GM03348 (cell line): ENCODE data around the gene SLC45A2.
"Not testable (repeated sequence)": the region's sequence is repeated elsewhere in the genome, so short reads cannot be mapped to it uniquely, and the experiment has no call there.

Experiments
- DNase-seq: peaks from one replicate; pipeline ENCODE4 v3.0.0; 2012; ENCODE audit warnings: low spot score

The SLC45A2 gene

GRCh38 chr5:33984671-33985124 is at the start of gene SLC45A2:
TSS of gene SLC45A2 (minus strand) at chr5:33984693. CDS start at chr5:33984583, 110 bp downstream.
- no peak for DNase-seq

GRCh38 chr5:34031966-34032365 is 47.5 kb upstream of the SLC45A2 start:
- no peak for DNase-seq

- DNase-seq: no peak
Observed at GRCh38 chr5:34031117-34031516, 46.6 kb upstream of the SLC45A2 start.

GRCh38 chr5:34030585-34030984 is 46.1 kb upstream of the SLC45A2 start:
- not testable (repeated sequence) for DNase-seq

GRCh38 chr5:34030048-34030447 is 45.6 kb upstream of the SLC45A2 start:
- DNase-seq: no peak

- DNase-seq: no peak
Observed at GRCh38 chr5:34028349-34028748, 43.9 kb upstream of the SLC45A2 start.

- no peak for DNase-seq
Observed at GRCh38 chr5:34026089-34026761, 41.7 kb upstream of the SLC45A2 start.

- DNase-seq: no peak
Observed at GRCh38 chr5:34022121-34022705, 37.7 kb upstream of the SLC45A2 start.

- no peak for DNase-seq
Observed at GRCh38 chr5:34021334-34021733, 36.8 kb upstream of the SLC45A2 start.

GRCh38 chr5:34020726-34021125 is 36.2 kb upstream of the SLC45A2 start:
- DNase-seq: no peak

GRCh38 chr5:34017254-34017653 is 32.8 kb upstream of the SLC45A2 start:
- DNase-seq: no peak

GRCh38 chr5:34016750-34017149 is 32.3 kb upstream of the SLC45A2 start:
- DNase-seq: no peak

GRCh38 chr5:34016222-34016621 is 31.7 kb upstream of the SLC45A2 start:
- no peak for DNase-seq

- no peak for DNase-seq
Observed at GRCh38 chr5:34015120-34015822, 30.8 kb upstream of the SLC45A2 start.

GRCh38 chr5:34014626-34015025 is 30.1 kb upstream of the SLC45A2 start:
- no peak for DNase-seq

GRCh38 chr5:34013547-34013946 is 29.1 kb upstream of the SLC45A2 start:
- no peak for DNase-seq

GRCh38 chr5:34012791-34013190 is 28.3 kb upstream of the SLC45A2 start:
- DNase-seq: peak; percentile 29

- peak; percentile 13 for DNase-seq
Observed at GRCh38 chr5:34011536-34011935, 27.0 kb upstream of the SLC45A2 start.

GRCh38 chr5:34010146-34010545 is 25.7 kb upstream of the SLC45A2 start:
- DNase-seq: not testable (repeated sequence)

GRCh38 chr5:34009610-34010009 is 25.1 kb upstream of the SLC45A2 start:
- DNase-seq: no peak

GRCh38 chr5:34008802-34009201 is 24.3 kb upstream of the SLC45A2 start:
- DNase-seq: no peak

GRCh38 chr5:34007621-34008600 is 23.4 kb upstream of the SLC45A2 start, which contains the start of gene AMACR:
TSS of gene AMACR (minus strand) at chr5:34008050. CDS start at chr5:34008019, 31 bp downstream.
- peak; percentile 99 for DNase-seq
